Neutrophil (primary cell): ENCODE data around the gene TNNT3.

ENCODE experiments used
- H3K27ac ChIP-seq: fragments of 200-600 bp; sonication (generic); 2 replicates; pipeline ENCODE4 v1.5.1; 2016; ENCODE audit warnings: mild to moderate bottlenecking, moderate library complexity
- H3K27me3 ChIP-seq: fragments of 200-600 bp; sonication (generic); 2 replicates; pipeline ENCODE4 v1.6.0; 2016; ENCODE audit warnings: mild to moderate bottlenecking
- H3K36me3 ChIP-seq: fragments of 200-600 bp; sonication (generic); 2 replicates; pipeline ENCODE4 v1.5.1; 2017
- H3K4me1 ChIP-seq, 2 experiments: fragments of 200-600 bp in 1 of 2; sonication (generic) in 1 of 2; 1 replicate in 1 of 2; 2 replicates in 1 of 2; pipeline versions ENCODE4 v1.5.1 to v1.6.1; 2013 to 2016; ENCODE audit warnings: low read depth in 1 of 2, low read length in 1 of 2, mild to moderate bottlenecking in 1 of 2, moderate library complexity in 1 of 2; ENCODE audit not compliant: control insufficient read depth in 1 of 2, insufficient read depth in 1 of 2
- H3K4me3 ChIP-seq, 2 experiments: fragments of 200-600 bp in 1 of 2; sonication (generic) in 1 of 2; 1 replicate in 1 of 2; 2 replicates in 1 of 2; pipeline ENCODE4 v1.5.1; 2013 to 2016; ENCODE audit warnings: low read depth in 1 of 2, low read length in 1 of 2, mild to moderate bottlenecking in 1 of 2, moderate library complexity in 1 of 2
- H3K9me3 ChIP-seq: fragments of 200-600 bp; sonication (generic); 2 replicates; pipeline ENCODE4 v1.5.1; 2016
- TF ChIP-seq, protein P1 (sequence below): fragments of 200-600 bp; sonication (generic); IDR thresholded peaks from 2 replicates; pipeline ENCODE4 v1.5.1; 2016; ENCODE audit warnings: antibody characterized with exemption

TNNT3 gene

DNA sequence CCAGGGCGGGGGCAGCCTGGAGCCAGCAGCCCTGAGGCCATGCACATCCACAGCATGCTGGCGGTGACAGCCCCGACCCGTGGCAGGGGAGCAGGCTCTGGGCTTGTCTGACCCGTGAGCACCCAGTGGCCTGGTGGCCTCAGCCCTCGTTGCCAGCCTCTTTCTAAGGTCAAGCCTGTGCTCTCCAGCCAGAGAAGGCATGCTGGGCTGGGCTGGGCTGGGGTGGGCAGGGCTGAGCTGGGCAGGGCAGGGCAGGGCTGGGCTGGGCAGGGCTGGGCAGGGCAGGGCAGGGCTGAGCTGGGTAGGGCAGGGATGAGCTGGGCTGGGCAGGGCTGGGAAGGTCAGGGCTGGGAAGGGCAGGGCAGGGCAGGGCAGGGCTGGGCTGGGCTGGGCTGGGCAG lies 67.5 kb downstream of the TNNT3 start:
- Histone ChIP-seq H3K4me1 (no peaks in the 10 kb centered on the region), H3K9me3 (no peaks in the 10 kb centered on the region), H3K4me3 (no peak overlapping the region), H3K27me3 (no peaks in the 10 kb centered on the region), H3K27ac (no peak overlapping the region), H3K36me3 (no peaks in the 10 kb centered on the region)
- TF ChIP-seq, protein P1, sequence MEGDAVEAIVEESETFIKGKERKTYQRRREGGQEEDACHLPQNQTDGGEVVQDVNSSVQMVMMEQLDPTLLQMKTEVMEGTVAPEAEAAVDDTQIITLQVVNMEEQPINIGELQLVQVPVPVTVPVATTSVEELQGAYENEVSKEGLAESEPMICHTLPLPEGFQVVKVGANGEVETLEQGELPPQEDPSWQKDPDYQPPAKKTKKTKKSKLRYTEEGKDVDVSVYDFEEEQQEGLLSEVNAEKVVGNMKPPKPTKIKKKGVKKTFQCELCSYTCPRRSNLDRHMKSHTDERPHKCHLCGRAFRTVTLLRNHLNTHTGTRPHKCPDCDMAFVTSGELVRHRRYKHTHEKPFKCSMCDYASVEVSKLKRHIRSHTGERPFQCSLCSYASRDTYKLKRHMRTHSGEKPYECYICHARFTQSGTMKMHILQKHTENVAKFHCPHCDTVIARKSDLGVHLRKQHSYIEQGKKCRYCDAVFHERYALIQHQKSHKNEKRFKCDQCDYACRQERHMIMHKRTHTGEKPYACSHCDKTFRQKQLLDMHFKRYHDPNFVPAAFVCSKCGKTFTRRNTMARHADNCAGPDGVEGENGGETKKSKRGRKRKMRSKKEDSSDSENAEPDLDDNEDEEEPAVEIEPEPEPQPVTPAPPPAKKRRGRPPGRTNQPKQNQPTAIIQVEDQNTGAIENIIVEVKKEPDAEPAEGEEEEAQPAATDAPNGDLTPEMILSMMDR: no peak

DNA sequence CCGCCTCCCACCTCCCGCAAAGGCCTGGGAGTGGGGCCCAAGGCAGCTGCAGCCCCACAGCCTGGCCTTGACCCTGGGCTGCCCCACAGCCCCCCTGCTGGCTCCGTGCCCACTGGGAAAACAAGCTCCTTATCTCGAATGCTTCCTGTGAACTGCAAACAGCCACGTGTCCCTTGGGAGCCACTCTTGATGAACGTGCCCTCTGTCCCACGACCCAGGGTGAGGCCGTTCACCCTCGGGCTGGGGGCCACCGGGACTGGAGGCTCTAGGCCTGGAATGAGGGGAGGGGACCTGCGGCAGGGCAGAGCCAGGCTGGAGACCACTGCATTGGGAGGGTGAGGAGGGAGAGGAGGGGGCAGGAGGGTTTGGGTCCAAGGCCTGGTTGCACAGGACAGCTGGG lies 68.7 kb downstream of the TNNT3 start:
- no peak overlapping the region for H3K27ac ChIP-seq
- H3K9me3 ChIP-seq: no peaks in the 10 kb centered on the region
- no peaks in the 10 kb centered on the region for H3K27me3 ChIP-seq
- TF ChIP-seq, protein P1: no peak
- H3K4me1 ChIP-seq: no peaks in the 10 kb centered on the region
- H3K4me3 ChIP-seq: no peak overlapping the region
- H3K36me3 ChIP-seq: no peaks in the 10 kb centered on the region
